ENCODE results near the gene GDA. TPM values are rescaled to one million over a fixed set of nuclear protein-coding genes. Genes with fewer than 3 reads are reported as not detected.

Gene GDA
- total RNA-seq, 3 donors from 2014 or later = 0.10 to 0.22 TPM; not detected in 1

DNA sequence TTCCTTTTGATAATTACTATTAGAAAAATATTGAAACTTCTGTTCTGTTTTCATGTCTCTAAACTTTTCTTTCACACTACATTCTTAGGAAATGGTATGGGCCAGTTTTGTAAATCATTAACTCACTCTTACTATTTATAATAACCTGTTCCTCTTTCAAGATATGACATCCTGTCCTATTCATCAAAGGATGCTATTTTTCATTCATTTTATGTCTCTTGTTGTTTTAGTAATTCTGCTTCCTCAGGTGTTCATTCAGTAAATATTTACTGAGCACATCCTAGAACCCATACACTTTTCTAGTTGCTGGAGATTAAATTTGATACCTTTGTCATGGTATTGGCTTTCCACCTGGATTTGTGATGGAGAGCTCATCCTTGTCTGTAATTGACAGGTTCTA, 58.0 kb downstream of the GDA start:
- Mint-ChIP-seq H3K4me1 (ENCODE audit: low read depth) (no peaks in the 10 kb centered on the region), H3K9me3 (no peaks in the 10 kb centered on the region), H3K36me3 (ENCODE audit: insufficient read depth) (no peaks in the 10 kb centered on the region), H3K4me3 (no peak overlapping the region), H3K27me3 (ENCODE audit: low read depth) (peaks cover 8% of the 10 kb centered on the region)
- ATAC-seq = no peak
- DNase-seq = no peak

DNA sequence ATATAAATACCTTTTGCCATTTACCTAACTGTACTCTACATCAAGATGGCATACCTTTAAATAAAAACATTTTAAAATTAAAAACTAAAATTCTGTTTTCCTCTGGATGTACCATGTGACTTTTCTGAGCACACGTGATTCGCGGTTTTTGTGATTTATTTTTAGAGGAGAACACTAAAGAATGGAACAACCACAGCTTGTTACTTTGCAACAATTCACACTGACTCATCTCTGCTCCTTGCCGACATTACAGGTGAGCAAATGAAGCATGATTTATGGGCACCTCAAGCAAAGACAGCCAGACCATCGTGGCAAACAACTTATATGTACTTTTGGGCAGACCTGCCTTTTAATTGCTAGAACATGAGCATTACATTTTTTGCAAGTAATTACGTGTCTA, 61.3 kb downstream of the GDA start:
- no peaks in the 10 kb centered on the region for H3K36me3 Mint-ChIP-seq (ENCODE audit: insufficient read depth)
- H3K4me1 Mint-ChIP-seq (ENCODE audit: low read depth) = no peaks in the 10 kb centered on the region
- no peak for DNase-seq
- H3K4me3 Mint-ChIP-seq = no peak overlapping the region
- H3K9me3 Mint-ChIP-seq = no peaks in the 10 kb centered on the region
- peaks cover 11% of the 10 kb centered on the region for H3K27me3 Mint-ChIP-seq (ENCODE audit: low read depth)
- no peak for ATAC-seq

DNA sequence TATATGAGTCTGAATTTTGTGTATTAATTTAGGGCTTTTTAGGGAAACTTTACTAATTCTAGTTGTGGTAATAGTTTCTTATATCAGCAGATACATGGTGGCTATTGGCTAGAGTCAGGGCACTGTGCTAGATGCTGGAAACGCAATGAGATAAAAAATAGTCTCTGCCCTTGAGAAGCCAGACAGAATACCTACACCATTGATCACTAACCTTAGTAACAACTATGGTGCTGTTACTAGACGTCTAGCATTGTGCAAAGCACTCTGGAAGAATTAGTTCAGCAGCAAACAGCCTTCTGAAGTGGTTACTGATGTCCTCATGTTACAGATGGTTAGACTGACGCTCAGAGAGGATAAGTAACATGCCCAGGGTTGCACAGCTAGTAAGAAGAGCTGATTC, 61.8 kb downstream of the GDA start:
- ATAC-seq (no peak), DNase-seq (no peak)
- Mint-ChIP-seq H3K27me3 (ENCODE audit: low read depth) (peaks cover 11% of the 10 kb centered on the region), H3K4me1 (ENCODE audit: low read depth) (no peaks in the 10 kb centered on the region), H3K9me3 (no peaks in the 10 kb centered on the region), H3K36me3 (ENCODE audit: insufficient read depth) (no peaks in the 10 kb centered on the region), H3K4me3 (no peak overlapping the region)

DNA sequence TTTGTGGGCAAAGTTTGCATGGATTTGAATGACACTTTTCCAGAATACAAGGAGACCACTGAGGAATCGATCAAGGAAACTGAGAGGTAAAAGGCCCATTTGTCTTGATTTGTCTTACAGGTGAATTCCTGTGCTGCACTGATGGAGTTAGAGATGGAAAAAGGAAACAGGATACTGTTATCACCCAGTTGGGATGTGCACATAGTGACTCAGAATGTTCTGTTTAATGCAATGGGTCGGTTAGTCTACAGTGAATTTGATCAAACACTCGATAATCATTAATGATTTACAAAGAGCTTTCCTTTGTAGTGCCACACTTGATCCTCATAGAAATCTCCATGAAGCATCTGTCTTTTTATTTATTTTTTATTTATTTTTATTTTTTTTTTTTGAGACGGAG, 64.7 kb downstream of the GDA start:
- ATAC-seq = no peak
- no peak overlapping the region for H3K4me3 Mint-ChIP-seq
- H3K36me3 Mint-ChIP-seq (ENCODE audit: insufficient read depth) = no peaks in the 10 kb centered on the region
- no peaks in the 10 kb centered on the region for H3K4me1 Mint-ChIP-seq (ENCODE audit: low read depth)
- DNase-seq = no peak
- H3K27me3 Mint-ChIP-seq (ENCODE audit: low read depth) = peaks cover 10% of the 10 kb centered on the region
- no peaks in the 10 kb centered on the region for H3K9me3 Mint-ChIP-seq

DNA sequence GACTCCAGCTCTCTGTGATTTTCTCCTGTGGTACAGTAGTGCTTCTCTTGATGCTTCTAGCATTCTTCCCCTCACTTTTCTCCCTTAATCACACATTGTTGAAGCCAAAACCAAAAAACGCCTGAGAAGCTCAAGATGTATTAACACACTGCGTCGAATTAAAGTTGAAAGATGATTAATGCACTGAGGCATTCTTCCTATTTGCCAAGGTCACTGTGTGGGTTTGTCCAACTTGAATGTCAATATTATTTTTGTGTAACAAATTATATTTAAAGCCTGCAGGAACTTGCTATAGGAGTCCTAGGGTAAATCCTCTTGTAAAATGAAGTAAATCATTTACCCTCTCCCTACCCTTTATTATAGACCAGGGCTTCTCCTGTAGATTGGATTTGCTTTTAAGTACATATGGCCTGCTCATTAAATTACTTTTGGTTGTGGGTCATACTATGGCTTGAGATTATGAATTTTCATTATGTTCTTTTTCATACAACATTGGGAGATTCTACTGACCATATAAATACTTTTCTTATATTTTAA, 68.1 kb downstream of the GDA start:
- ATAC-seq (no peak), DNase-seq (no peak)
- Mint-ChIP-seq H3K4me3 (no peak overlapping the region), H3K4me1 (ENCODE audit: low read depth) (no peaks in the 10 kb centered on the region), H3K36me3 (ENCODE audit: insufficient read depth) (no peaks in the 10 kb centered on the region), H3K27me3 (ENCODE audit: low read depth) (peaks cover 6% of the 10 kb centered on the region), H3K9me3 (no peaks in the 10 kb centered on the region)

DNA sequence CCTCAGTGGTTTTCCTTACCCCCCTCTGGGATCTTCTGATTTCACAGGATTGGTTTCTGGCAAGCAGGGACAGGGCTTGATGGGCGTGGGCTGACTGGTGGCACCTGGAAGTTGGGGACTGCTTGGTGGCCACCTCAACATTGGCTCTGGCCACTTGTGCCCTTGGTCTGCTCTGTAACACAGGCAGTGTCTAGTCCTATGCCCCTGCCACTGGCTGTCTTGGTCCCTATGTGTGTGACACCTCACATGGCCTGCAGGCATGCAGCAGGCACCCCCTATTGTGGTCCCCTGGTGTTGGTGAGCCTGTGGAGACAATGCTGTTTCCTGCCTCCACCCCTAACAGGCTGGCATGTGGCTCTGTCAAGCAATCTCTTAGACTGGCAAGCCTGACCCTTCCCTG, 71.3 kb downstream of the GDA start:
- Mint-ChIP-seq H3K9me3 (no peaks in the 10 kb centered on the region), H3K4me1 (ENCODE audit: low read depth) (no peaks in the 10 kb centered on the region), H3K4me3 (no peak overlapping the region), H3K27me3 (ENCODE audit: low read depth) (peaks cover 7% of the 10 kb centered on the region), H3K36me3 (ENCODE audit: insufficient read depth) (no peaks in the 10 kb centered on the region)
- no peak for ATAC-seq
- DNase-seq = no peak

DNA sequence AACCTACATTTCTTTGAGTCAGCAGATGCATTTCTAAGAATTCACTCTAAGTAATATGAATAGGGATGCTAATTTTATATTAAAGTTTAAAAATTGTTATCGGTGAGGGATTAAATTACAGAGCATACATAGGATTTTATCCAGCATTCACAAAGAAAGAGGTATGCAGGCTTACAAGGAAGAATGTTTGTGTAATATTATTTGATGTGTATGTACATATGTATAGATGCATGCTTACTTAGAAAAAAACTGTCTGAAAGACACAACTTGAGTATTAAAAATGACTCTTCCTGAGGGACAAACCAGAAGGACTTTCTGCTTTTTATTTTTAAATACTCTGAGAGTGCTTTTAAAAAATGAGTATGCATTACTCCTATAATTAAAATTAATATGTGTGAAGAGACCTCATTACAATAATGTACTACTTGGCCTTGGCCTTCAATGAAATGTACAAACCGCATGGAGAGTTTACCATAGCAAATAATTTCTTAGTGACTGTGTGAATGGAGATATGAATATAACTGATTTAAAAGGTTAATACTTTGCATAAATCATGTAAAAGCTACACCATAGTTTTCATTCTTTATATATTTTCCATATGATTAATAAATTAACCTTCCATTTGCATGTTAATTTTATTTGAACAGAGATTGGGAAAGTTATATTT, 77.0 kb downstream of the GDA start:
- no peak for DNase-seq
- Mint-ChIP-seq H3K27me3 (ENCODE audit: low read depth) (peaks cover 7% of the 10 kb centered on the region), H3K4me1 (ENCODE audit: low read depth) (no peaks in the 10 kb centered on the region), H3K36me3 (ENCODE audit: insufficient read depth) (no peaks in the 10 kb centered on the region), H3K4me3 (no peak overlapping the region), H3K9me3 (no peaks in the 10 kb centered on the region)
- no peak for ATAC-seq

DNA sequence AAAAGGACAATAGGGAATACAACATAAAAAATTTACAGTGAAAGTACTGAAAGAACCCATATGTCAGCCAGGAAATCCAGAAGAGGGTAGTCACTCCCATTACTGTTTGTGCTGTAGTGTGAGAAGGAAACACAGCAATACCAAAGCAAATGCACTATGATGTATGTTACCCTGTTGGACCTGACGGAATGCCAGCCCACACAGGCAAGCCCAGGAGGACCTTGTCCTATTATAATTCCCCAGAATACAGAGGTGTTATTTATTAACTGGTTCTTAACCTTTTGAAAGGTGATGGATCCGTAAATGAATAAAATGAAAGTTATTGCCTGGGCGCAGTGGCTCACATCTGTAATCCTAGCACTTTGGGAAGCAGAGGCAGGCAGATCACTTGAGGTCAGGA, 79.0 kb downstream of the GDA start:
- Mint-ChIP-seq H3K36me3 (ENCODE audit: insufficient read depth) (no peaks in the 10 kb centered on the region), H3K27me3 (ENCODE audit: low read depth) (peaks cover under 1% of the 10 kb centered on the region), H3K9me3 (no peaks in the 10 kb centered on the region), H3K4me1 (ENCODE audit: low read depth) (no peaks in the 10 kb centered on the region), H3K4me3 (no peak overlapping the region)
- no peak for DNase-seq
- no peak for ATAC-seq

DNA sequence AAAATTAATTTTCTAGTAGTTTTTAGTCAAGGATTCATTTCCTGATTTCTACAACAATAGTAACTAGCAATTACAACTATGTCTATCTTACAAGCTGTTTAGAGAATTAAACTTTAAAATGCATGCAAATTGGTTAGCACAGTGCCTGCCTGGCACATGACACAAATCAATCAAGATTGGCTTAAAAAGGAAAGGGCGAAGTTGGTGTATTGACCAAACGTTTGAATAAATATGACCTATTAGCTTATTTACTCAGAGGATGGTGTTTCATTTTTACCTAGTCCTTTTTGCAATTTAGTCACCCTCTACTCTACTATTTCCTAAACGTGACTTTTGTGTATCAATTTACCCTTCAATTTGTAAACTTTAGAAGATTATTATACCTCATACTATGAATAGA, 83.5 kb downstream of the GDA start:
- ATAC-seq (no peak), DNase-seq (no peak)
- Mint-ChIP-seq H3K4me3 (no peak overlapping the region), H3K36me3 (ENCODE audit: insufficient read depth) (no peaks in the 10 kb centered on the region), H3K4me1 (ENCODE audit: low read depth) (peaks cover 3% of the 10 kb centered on the region), H3K27me3 (ENCODE audit: low read depth) (no peaks in the 10 kb centered on the region), H3K9me3 (no peaks in the 10 kb centered on the region)

DNA sequence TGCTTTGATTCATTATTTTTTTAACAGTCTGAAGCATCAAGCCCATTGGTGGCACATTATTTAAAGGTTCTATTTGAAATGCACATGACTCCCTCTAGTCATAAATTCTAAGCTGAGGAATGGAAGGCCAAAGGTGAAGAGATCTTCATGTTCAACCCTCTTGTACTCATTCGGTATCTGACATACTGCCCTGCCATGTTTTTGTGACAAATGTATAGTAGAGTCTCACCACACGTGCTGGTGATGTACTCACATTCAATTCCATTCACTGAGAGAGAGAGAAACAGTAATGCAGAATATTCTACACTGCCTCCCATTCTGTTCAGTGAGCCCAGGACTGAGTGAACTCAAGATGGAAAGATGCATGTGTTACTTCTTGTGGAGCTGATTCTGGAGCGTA, 98.3 kb downstream of the GDA start:
- DNase-seq = no peak
- Mint-ChIP-seq H3K36me3 (ENCODE audit: insufficient read depth) (no peaks in the 10 kb centered on the region), H3K4me3 (no peak overlapping the region), H3K9me3 (no peaks in the 10 kb centered on the region), H3K4me1 (ENCODE audit: low read depth) (no peaks in the 10 kb centered on the region), H3K27me3 (ENCODE audit: low read depth) (peaks cover 19% of the 10 kb centered on the region)
- ATAC-seq = no peak

DNA sequence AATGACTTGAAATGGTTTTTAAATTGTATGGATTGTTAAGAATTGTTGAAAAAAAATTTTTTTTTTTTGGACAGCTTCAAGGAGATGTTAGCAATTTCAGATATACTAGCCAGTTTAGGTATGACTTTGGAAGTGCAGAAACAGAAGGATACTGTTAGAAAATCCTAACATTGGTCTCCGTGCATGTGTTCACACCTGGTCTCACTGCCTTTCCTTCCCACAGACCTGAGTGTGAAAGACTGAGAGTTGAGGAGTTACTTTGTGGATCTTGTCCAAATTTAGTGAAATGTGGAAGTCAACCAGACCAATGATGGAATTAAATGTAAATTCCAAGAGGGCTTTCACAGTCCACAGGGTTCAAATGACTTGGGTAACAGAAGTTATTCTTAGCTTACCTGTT, 102.3 kb downstream of the GDA start:
- H3K9me3 Mint-ChIP-seq = no peaks in the 10 kb centered on the region
- H3K4me3 Mint-ChIP-seq = no peak overlapping the region
- H3K27me3 Mint-ChIP-seq (ENCODE audit: low read depth) = peaks cover 25% of the 10 kb centered on the region
- H3K36me3 Mint-ChIP-seq (ENCODE audit: insufficient read depth) = no peaks in the 10 kb centered on the region
- no peaks in the 10 kb centered on the region for H3K4me1 Mint-ChIP-seq (ENCODE audit: low read depth)
- DNase-seq = no peak
- no peak for ATAC-seq

DNA sequence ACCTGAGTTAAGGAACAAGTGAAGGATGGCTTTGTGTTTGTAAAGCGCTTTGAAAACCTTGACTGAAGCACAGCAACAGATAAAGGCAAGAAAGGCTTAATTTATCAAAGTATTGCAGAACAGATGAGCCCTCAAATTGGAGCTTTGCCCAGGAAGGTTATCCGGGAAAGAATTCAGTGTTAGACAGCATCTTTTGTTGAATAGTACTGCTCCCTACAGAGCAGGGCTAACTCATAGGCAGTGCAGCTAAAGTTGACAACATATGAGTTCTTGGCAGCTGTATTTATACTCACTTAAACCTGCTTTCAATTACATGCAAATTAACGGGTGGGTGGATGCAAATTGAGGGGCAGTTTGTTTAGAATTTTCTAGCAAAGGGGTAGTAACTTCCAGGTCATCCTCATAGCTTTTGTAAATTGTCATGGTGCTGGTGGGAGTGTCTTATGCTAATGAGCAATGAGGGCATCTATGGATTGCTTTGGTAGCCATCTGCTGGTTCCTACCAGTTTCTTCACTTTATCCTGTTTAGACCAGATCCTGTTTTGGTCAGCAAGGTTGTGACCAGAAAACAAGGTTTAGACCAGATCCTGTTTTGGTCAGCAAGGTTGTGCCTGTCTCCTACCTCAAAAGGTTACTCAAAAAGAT, 105.8 kb downstream of the GDA start:
- DNase-seq = no peak
- H3K36me3 Mint-ChIP-seq (ENCODE audit: insufficient read depth) = no peaks in the 10 kb centered on the region
- no peak overlapping the region for H3K4me3 Mint-ChIP-seq
- no peaks in the 10 kb centered on the region for H3K9me3 Mint-ChIP-seq
- H3K4me1 Mint-ChIP-seq (ENCODE audit: low read depth) = no peaks in the 10 kb centered on the region
- peaks cover 30% of the 10 kb centered on the region for H3K27me3 Mint-ChIP-seq (ENCODE audit: low read depth)
- ATAC-seq = no peak

DNA sequence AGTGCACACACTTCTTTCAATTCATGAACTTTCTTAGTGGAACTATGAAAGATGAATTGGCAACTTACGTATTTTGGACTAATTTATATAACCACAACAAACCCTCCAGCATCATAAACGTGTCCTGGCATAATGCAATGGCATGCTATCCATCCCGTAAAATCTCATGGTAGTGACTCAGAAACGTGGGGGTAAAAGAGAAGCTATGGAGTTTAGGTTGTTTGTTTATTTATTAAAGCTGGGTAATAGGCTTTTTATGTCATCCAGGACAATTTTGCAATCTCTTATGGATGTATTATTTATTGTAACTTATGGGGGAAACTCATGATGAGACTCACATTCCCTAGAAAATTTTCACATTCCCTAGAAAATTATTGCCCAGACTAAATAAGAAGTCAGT, 106.3 kb downstream of the GDA start:
- Mint-ChIP-seq H3K27me3 (ENCODE audit: low read depth) (peaks cover 27% of the 10 kb centered on the region), H3K4me3 (no peak overlapping the region), H3K4me1 (ENCODE audit: low read depth) (no peaks in the 10 kb centered on the region), H3K36me3 (ENCODE audit: insufficient read depth) (no peaks in the 10 kb centered on the region), H3K9me3 (no peaks in the 10 kb centered on the region)
- DNase-seq (no peak), ATAC-seq (no peak)

DNA sequence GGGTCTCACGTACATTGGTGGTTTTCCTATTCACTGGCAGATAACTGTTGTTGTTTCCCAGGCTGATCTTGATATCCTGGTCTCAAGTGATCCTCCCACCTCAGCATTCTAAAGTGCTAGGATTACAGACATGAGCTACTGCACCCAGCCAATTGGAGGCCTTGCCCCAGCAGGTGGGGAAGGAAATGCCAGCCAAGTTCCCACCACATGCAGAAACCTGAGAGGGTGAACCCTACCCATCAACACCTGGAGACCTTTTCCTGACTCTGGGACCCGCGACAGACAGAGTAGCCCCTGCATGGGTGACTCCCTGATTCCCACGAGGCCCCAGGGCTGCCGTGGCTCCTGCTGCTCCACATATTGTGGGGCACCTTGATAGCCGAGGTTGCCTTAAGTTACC, 107.7 kb downstream of the GDA start:
- ATAC-seq (no peak), DNase-seq (no peak)
- Mint-ChIP-seq H3K4me1 (ENCODE audit: low read depth) (no peaks in the 10 kb centered on the region), H3K36me3 (ENCODE audit: insufficient read depth) (no peaks in the 10 kb centered on the region), H3K27me3 (ENCODE audit: low read depth) (peaks cover 18% of the 10 kb centered on the region), H3K9me3 (no peaks in the 10 kb centered on the region), H3K4me3 (no peak overlapping the region)

DNA sequence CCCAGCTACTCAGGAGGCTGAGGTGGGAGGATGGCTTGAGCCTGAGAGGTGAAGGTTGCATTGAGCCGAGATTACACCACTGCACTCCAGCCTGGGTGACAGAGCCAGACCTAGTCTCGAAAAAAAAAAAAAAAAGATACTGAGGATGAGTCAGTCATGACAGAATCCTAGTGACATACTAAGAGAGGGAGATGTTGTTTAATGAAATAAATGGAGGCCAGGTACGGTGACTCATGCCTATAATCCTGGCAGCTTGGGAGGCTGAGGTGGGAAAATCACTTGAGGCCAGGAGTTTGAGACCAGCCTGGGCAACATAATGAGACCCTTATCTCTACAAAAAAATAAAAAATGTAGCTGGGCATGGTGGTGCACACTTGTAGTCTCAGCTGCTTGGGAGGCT, 108.6 kb downstream of the GDA start:
- no peaks in the 10 kb centered on the region for H3K36me3 Mint-ChIP-seq (ENCODE audit: insufficient read depth)
- no peaks in the 10 kb centered on the region for H3K4me1 Mint-ChIP-seq (ENCODE audit: low read depth)
- no peak for DNase-seq
- H3K9me3 Mint-ChIP-seq = no peaks in the 10 kb centered on the region
- H3K4me3 Mint-ChIP-seq = no peak overlapping the region
- no peak for ATAC-seq
- peaks cover 18% of the 10 kb centered on the region for H3K27me3 Mint-ChIP-seq (ENCODE audit: low read depth)
